Measurements from ENCODE around the gene SLC37A1. TPM values are rescaled to one million over a fixed set of nuclear protein-coding genes. Genes with fewer than 3 reads are reported as not detected.

SLC37A1 gene
- total RNA-seq, 1 donor from 2014 or later: 4.8 TPM

- H3K27ac Mint-ChIP-seq (ENCODE audit: unreplicated experiment): no peak overlapping the region
- H3K27me3 Mint-ChIP-seq (ENCODE audit: low read depth): peaks cover 6% of the 10 kb centered on the region
- DNase-seq (ENCODE audit: low spot score): no peak
- no peak overlapping the region for H3K4me3 Mint-ChIP-seq (ENCODE audit: unreplicated experiment)
- H3K36me3 Mint-ChIP-seq (ENCODE audit: low read depth): no peaks in the 10 kb centered on the region
- no peak for TF ChIP-seq CTCF (IDR thresholded peaks at IDR 0.05)
- no peaks in the 10 kb centered on the region for H3K4me1 Mint-ChIP-seq (ENCODE audit: low read depth)
- no peaks in the 10 kb centered on the region for H3K9me3 Mint-ChIP-seq (ENCODE audit: low read depth)
Measured at GRCh38 chr21:42586406-42586805, 72.8 kb downstream of the SLC37A1 start.

- H3K27me3 Mint-ChIP-seq (ENCODE audit: low read depth): peaks cover 8% of the 10 kb centered on the region
- no peak overlapping the region for H3K27ac Mint-ChIP-seq (ENCODE audit: unreplicated experiment)
- no peaks in the 10 kb centered on the region for H3K9me3 Mint-ChIP-seq (ENCODE audit: low read depth)
Measured at GRCh38 chr21:42587036-42587435, 73.4 kb downstream of the SLC37A1 start.

GRCh38 chr21:42590431-42591131 lies 76.9 kb downstream of the SLC37A1 start:
- H3K9me3 Mint-ChIP-seq (ENCODE audit: low read depth): no peaks in the 10 kb centered on the region
- no peak for TF ChIP-seq CTCF (IDR thresholded peaks at IDR 0.05)
- H3K27me3 Mint-ChIP-seq (ENCODE audit: low read depth): peaks cover 9% of the 10 kb centered on the region
- peaks cover 9% of the 10 kb centered on the region for H3K4me1 Mint-ChIP-seq (ENCODE audit: low read depth)
- H3K4me3 Mint-ChIP-seq (ENCODE audit: unreplicated experiment): no peak overlapping the region
- H3K27ac Mint-ChIP-seq (ENCODE audit: unreplicated experiment): no peak overlapping the region
- no peaks in the 10 kb centered on the region for H3K36me3 Mint-ChIP-seq (ENCODE audit: low read depth)
- DNase-seq (ENCODE audit: low spot score): no peak

More at GRCh38 chr21:42587036-42587435, 73.4 kb downstream of the SLC37A1 start:
- no peaks in the 10 kb centered on the region for H3K36me3 Mint-ChIP-seq (ENCODE audit: low read depth)
- TF ChIP-seq CTCF (IDR thresholded peaks at IDR 0.05): no peak
- no peaks in the 10 kb centered on the region for H3K4me1 Mint-ChIP-seq (ENCODE audit: low read depth)
- DNase-seq (ENCODE audit: low spot score): no peak
- no peak overlapping the region for H3K4me3 Mint-ChIP-seq (ENCODE audit: unreplicated experiment)

GRCh38 chr21:42591170-42591869 lies 77.7 kb downstream of the SLC37A1 start:
- no peak overlapping the region for H3K4me3 Mint-ChIP-seq (ENCODE audit: unreplicated experiment)
- no peaks in the 10 kb centered on the region for H3K36me3 Mint-ChIP-seq (ENCODE audit: low read depth)
- peaks cover 10% of the 10 kb centered on the region for H3K27me3 Mint-ChIP-seq (ENCODE audit: low read depth)
- no peak for DNase-seq (ENCODE audit: low spot score)
- no peak for TF ChIP-seq CTCF (IDR thresholded peaks at IDR 0.05)
- no peaks in the 10 kb centered on the region for H3K9me3 Mint-ChIP-seq (ENCODE audit: low read depth)
- peaks cover 9% of the 10 kb centered on the region for H3K4me1 Mint-ChIP-seq (ENCODE audit: low read depth)
- no peak overlapping the region for H3K27ac Mint-ChIP-seq (ENCODE audit: unreplicated experiment)

DNA sequence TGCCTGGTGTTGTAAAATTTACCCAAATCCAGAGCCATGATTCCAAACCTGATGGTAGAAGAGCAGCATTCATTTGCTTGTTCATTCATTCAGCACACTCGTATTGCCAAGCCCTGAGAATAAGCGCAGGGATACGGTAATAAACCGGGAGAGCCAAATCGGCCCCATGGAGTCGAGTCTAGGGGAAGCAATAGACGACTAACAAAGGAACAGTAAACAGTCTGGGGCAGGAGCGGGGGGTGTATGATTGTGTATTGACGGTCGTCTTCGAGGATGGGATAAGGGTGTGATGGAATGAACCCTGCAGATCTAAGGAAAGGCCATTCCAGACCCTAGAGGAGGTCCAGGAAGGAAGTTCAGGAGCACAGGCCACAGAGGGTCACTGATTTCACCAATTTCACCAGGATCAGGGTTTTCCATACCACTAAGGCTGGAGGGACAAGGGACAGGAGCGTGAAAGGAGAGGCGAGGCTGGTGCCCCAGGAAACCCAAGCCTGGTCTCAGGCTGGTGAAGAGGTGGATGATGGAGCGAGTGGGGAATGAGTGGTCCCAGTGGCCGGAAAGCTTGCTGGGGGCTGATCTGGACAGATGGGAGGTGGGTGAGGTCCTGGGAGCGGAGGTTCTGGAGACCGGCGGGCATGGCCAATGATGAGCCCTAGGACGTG lies 78.6 kb downstream of the SLC37A1 start:
- no peak for TF ChIP-seq CTCF (IDR thresholded peaks at IDR 0.05)
- H3K4me3 Mint-ChIP-seq (ENCODE audit: unreplicated experiment): no peak overlapping the region
- H3K27ac Mint-ChIP-seq (ENCODE audit: unreplicated experiment): no peak overlapping the region
- DNase-seq (ENCODE audit: low spot score): no peak
- peaks cover 1% of the 10 kb centered on the region for H3K36me3 Mint-ChIP-seq (ENCODE audit: low read depth)
- peaks cover 9% of the 10 kb centered on the region for H3K4me1 Mint-ChIP-seq (ENCODE audit: low read depth)
- H3K9me3 Mint-ChIP-seq (ENCODE audit: low read depth): peaks cover 1% of the 10 kb centered on the region
- peaks cover 10% of the 10 kb centered on the region for H3K27me3 Mint-ChIP-seq (ENCODE audit: low read depth)

Data from chondrocyte (in vitro differentiated cells).